PFSK-1 (cell line): ENCODE measurements around the gene CCDC170.

Experiments
- FOXP2 ChIP-seq: optimal IDR thresholded peaks from 2 replicates; pipeline ENCODE3; 2011; ENCODE audit warnings: borderline replicate concordance, control low read depth, inconsistent platforms; ENCODE audit not compliant: insufficient read depth; ENCODE audit errors: extremely low read length, extremely low read depth
- POLR2AphosphoS5 ChIP-seq: IDR thresholded peaks from 2 replicates; pipeline ENCODE4 v1.6.1; 2012; ENCODE audit warnings: low read depth, mild to moderate bottlenecking, control low read depth, low read length, moderate library complexity
- REST ChIP-seq, 2 experiments: IDR thresholded peaks; 2 replicates each; pipeline versions ENCODE4 v1.6.1 to v1.8.0; 2011 to 2012; ENCODE audit warnings: low read depth in 2 of 2, low read length in 2 of 2, control low read depth in 1 of 2, inconsistent platforms in 1 of 2, mild to moderate bottlenecking in 1 of 2, moderate library complexity in 1 of 2; ENCODE audit not compliant: insufficient read depth in 1 of 2
- SIN3A ChIP-seq: IDR thresholded peaks from 2 replicates; pipeline ENCODE4 v1.6.1; 2012; ENCODE audit warnings: mild to moderate bottlenecking, low read length, moderate library complexity, borderline replicate concordance; ENCODE audit not compliant: insufficient read depth
- TAF1 ChIP-seq: IDR thresholded peaks from 2 replicates; pipeline ENCODE4 v1.6.1; 2012; ENCODE audit warnings: low read length, control low read depth, borderline replicate concordance; ENCODE audit not compliant: insufficient read depth

CCDC170 gene

GRCh38 chr6:151512481-151512880, 18.7 kb downstream of the CCDC170 start:
- TF ChIP-seq FOXP2 (no peak), TAF1 (no peak), SIN3A (no peak), POLR2AphosphoS5 (no peak), REST (IDR thresholded peaks at IDR 0.05; ENCODE audit: insufficient read depth in 1 of 2, low read depth in 2 of 2, low read length in 2 of 2) (no peak)

- TF ChIP-seq POLR2AphosphoS5: no peak
- no peak for TF ChIP-seq FOXP2
- TF ChIP-seq SIN3A: no peak
- no peak for TF ChIP-seq TAF1
- no peak for TF ChIP-seq REST (IDR thresholded peaks at IDR 0.05; ENCODE audit: insufficient read depth in 1 of 2, low read depth in 2 of 2, low read length in 2 of 2)
Measured at GRCh38 chr6:151514000-151514730, 20.3 kb downstream of the CCDC170 start.

- TF ChIP-seq REST (IDR thresholded peaks at IDR 0.05; ENCODE audit: insufficient read depth in 1 of 2, low read depth in 2 of 2, low read length in 2 of 2) (no peak), SIN3A (no peak), FOXP2 (no peak), POLR2AphosphoS5 (no peak), TAF1 (no peak)
Measured at GRCh38 chr6:151523034-151523433, 29.2 kb downstream of the CCDC170 start.

- no peak for TF ChIP-seq FOXP2
- TF ChIP-seq POLR2AphosphoS5: no peak
- TF ChIP-seq TAF1: no peak
- TF ChIP-seq REST (IDR thresholded peaks at IDR 0.05; ENCODE audit: insufficient read depth in 1 of 2, low read depth in 2 of 2, low read length in 2 of 2): no peak
- no peak for TF ChIP-seq SIN3A
Measured at GRCh38 chr6:151524059-151524458, 30.2 kb downstream of the CCDC170 start.
